ENCODE data around the gene SELENOI.
"Not testable (repeated sequence)": the region's sequence is repeated elsewhere in the genome, so short reads cannot be mapped to it uniquely, and the experiment has no call there.

Gene SELENOI

DNA sequence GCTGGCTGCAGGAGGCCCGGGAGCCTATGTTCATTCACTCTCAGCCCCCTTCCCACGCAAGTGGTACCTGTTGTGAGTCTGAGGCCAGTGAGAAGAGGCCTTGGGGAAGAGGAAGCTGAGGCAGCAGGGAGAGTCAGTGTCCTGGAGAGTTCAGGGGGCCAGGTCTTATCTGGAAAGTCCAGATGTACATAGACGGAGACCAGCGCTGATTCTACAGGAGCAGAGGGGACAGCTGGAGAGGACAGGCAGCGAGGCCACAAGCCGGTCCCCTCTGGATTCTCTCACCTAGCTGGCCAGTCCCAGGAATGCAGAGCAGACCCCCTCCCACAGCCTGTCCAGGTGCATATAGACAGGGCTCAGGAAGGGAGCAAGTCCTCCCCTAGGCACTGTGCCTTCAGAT lies 29.1 kb upstream of the SELENOI start:
- H3K27me3 ChIP-seq (ENCODE audit: low read length) = no peaks in the 10 kb centered on the region
- no peak overlapping the region for H3K9ac ChIP-seq (ENCODE audit: low read length)

GRCh38 chr2:26317377-26318105 lies 28.4 kb upstream of the SELENOI start:
- H3K4me2 ChIP-seq (ENCODE audit: low read depth, low read length, poor library complexity, severe bottlenecking) = no peak overlapping the region
- TF ChIP-seq CTCF (IDR thresholded peaks at IDR 0.05; ENCODE audit: insufficient read depth, low read length, poor library complexity, severe bottlenecking) (no peak), EZH2phosphoT487 (conservative IDR thresholded peaks at IDR 0.05; ENCODE audit: low read length) (no peak)

More for the DNA sequence above, 29.1 kb upstream of the SELENOI start:
- H3K9me3 ChIP-seq (ENCODE audit: insufficient read depth, low read length) = no peaks in the 10 kb centered on the region
- no peak overlapping the region for H3K27ac ChIP-seq (ENCODE audit: low read depth, low read length)
- no peaks in the 10 kb centered on the region for H3K9me2 ChIP-seq (replicated peaks; ENCODE audit: insufficient read depth, low read length)
- no peaks in the 10 kb centered on the region for H3F3A ChIP-seq (ENCODE audit: insufficient read depth)
- H4K20me1 ChIP-seq (ENCODE audit: low read depth, low read length) = no peaks in the 10 kb centered on the region
- no peak overlapping the region for H3K4me3 ChIP-seq (ENCODE audit: insufficient read depth, low read length, poor library complexity, severe bottlenecking)
- TF ChIP-seq CTCF (IDR thresholded peaks at IDR 0.05; ENCODE audit: insufficient read depth, low read length, poor library complexity, severe bottlenecking) (no peak), EZH2phosphoT487 (conservative IDR thresholded peaks at IDR 0.05; ENCODE audit: low read length) (no peak)
- no peak overlapping the region for H2AFZ ChIP-seq (ENCODE audit: low read depth, low read length, severe bottlenecking)
- H3K4me2 ChIP-seq (ENCODE audit: low read depth, low read length, poor library complexity, severe bottlenecking) = no peak overlapping the region
- no peaks in the 10 kb centered on the region for H3K79me2 ChIP-seq (ENCODE audit: insufficient read depth, low read length)
- no peaks in the 10 kb centered on the region for H3K36me3 ChIP-seq (ENCODE audit: low read length)

GRCh38 chr2:26318950-26319349 lies 27.0 kb upstream of the SELENOI start:
- no peak overlapping the region for H3K4me3 ChIP-seq (ENCODE audit: insufficient read depth, low read length, poor library complexity, severe bottlenecking)
- H3K9me3 ChIP-seq (ENCODE audit: insufficient read depth, low read length) = no peaks in the 10 kb centered on the region
- no peak overlapping the region for H3K4me2 ChIP-seq (ENCODE audit: low read depth, low read length, poor library complexity, severe bottlenecking)
- no peaks in the 10 kb centered on the region for H3K27me3 ChIP-seq (ENCODE audit: low read length)
- no peak for TF ChIP-seq CTCF (IDR thresholded peaks at IDR 0.05; ENCODE audit: insufficient read depth, low read length, poor library complexity, severe bottlenecking)
- no peak for TF ChIP-seq EZH2phosphoT487 (conservative IDR thresholded peaks at IDR 0.05; ENCODE audit: low read length)
- H2AFZ ChIP-seq (ENCODE audit: low read depth, low read length, severe bottlenecking) = no peak overlapping the region
- no peaks in the 10 kb centered on the region for H3K79me2 ChIP-seq (ENCODE audit: insufficient read depth, low read length)
- H3F3A ChIP-seq (ENCODE audit: insufficient read depth) = no peaks in the 10 kb centered on the region
- H3K36me3 ChIP-seq (ENCODE audit: low read length) = no peaks in the 10 kb centered on the region
- H3K9ac ChIP-seq (ENCODE audit: low read length) = no peak overlapping the region
- H3K9me2 ChIP-seq (replicated peaks; ENCODE audit: insufficient read depth, low read length) = no peaks in the 10 kb centered on the region
- no peak overlapping the region for H3K27ac ChIP-seq (ENCODE audit: low read depth, low read length)
- no peaks in the 10 kb centered on the region for H4K20me1 ChIP-seq (ENCODE audit: low read depth, low read length)

More at GRCh38 chr2:26317377-26318105, 28.4 kb upstream of the SELENOI start:
- Histone ChIP-seq H3K79me2 (ENCODE audit: insufficient read depth, low read length) (no peaks in the 10 kb centered on the region), H3K9me2 (replicated peaks; ENCODE audit: insufficient read depth, low read length) (no peaks in the 10 kb centered on the region), H3K9me3 (ENCODE audit: insufficient read depth, low read length) (no peaks in the 10 kb centered on the region), H3K4me3 (ENCODE audit: insufficient read depth, low read length, poor library complexity, severe bottlenecking) (no peak overlapping the region), H3K9ac (ENCODE audit: low read length) (no peak overlapping the region), H3K27me3 (ENCODE audit: low read length) (no peaks in the 10 kb centered on the region), H3K27ac (ENCODE audit: low read depth, low read length) (no peak overlapping the region), H3F3A (ENCODE audit: insufficient read depth) (no peaks in the 10 kb centered on the region), H3K36me3 (ENCODE audit: low read length) (no peaks in the 10 kb centered on the region), H2AFZ (ENCODE audit: low read depth, low read length, severe bottlenecking) (no peak overlapping the region), H4K20me1 (ENCODE audit: low read depth, low read length) (no peaks in the 10 kb centered on the region)

- H3K4me2 ChIP-seq (ENCODE audit: low read depth, low read length, poor library complexity, severe bottlenecking); H3K9ac ChIP-seq (ENCODE audit: low read length); H2AFZ ChIP-seq (ENCODE audit: low read depth, low read length, severe bottlenecking); H3K36me3 ChIP-seq (ENCODE audit: low read length); H3F3A ChIP-seq (ENCODE audit: insufficient read depth); H3K27ac ChIP-seq (ENCODE audit: low read depth, low read length); H3K9me3 ChIP-seq (ENCODE audit: insufficient read depth, low read length); H3K4me3 ChIP-seq (ENCODE audit: insufficient read depth, low read length, poor library complexity, severe bottlenecking); H3K79me2 ChIP-seq (ENCODE audit: insufficient read depth, low read length); H3K9me2 ChIP-seq (replicated peaks; ENCODE audit: insufficient read depth, low read length); H4K20me1 ChIP-seq (ENCODE audit: low read depth, low read length); H3K27me3 ChIP-seq (ENCODE audit: low read length): not testable (repeated sequence)
Observed at GRCh38 chr2:26324479-26324878, 21.5 kb upstream of the SELENOI start.
